ENCODE results near the gene NOC3L. TPM values are rescaled to one million over a fixed set of nuclear protein-coding genes. Genes with fewer than 3 reads are reported as not detected.

Gene NOC3L
- 26.9 and 36.6 TPM in 2 replicates for total RNA-seq

GRCh38 chr10:94362360-94363250 lies at the start of gene NOC3L:
NOC3L (minus strand) TSS chr10:94362939; CDS start chr10:94362838, 101 bp downstream.

GRCh38 chr10:94402204-94402842 lies 39.6 kb upstream of the NOC3L start, which contains the start of gene TBC1D12:
TBC1D12 (plus strand) TSS chr10:94402541; CDS start chr10:94402614, 73 bp downstream.

Other genes starting within 250 kb of the NOC3L start
- gene TBC1D12, start 39.6 kb upstream of the NOC3L start, total RNA-seq = 51.0 and 63.8 TPM in 2 replicates
- gene HELLS, start 182.8 kb upstream of the NOC3L start, total RNA-seq = 19.5 and 31.9 TPM in 2 replicates

Data from articular chondrocyte of knee joint (primary cell).